K562 (cell line): ENCODE data around the gene HOMEZ. TPM values are rescaled to one million over a fixed set of nuclear protein-coding genes. Genes with fewer than 3 reads are reported as not detected.
A peak's percentile ranks its signal among the peaks of the same experiment; 100 is the strongest.

Experiments
- ARID3B ChIP-seq: fragments of 250-450 bp; sonication (Bioruptor Pico); IDR thresholded peaks from 2 replicates; pipeline ENCODE4 v1.4.0; 2020; ENCODE audit warnings: borderline replicate concordance
- CHD1 ChIP-seq: fragments of 200-600 bp; sonication (generic); IDR thresholded peaks from one replicate; pipeline ENCODE4 v1.6.1; 2012; ENCODE audit warnings: mild to moderate bottlenecking, moderate library complexity, low read length, inconsistent platforms
- CUX1 ChIP-seq: fragments of 200-800 bp; sonication (Bioruptor generic); IDR thresholded peaks from 2 replicates; pipeline ENCODE4 v1.6.1; 2016; ENCODE audit warnings: missing genetic modification characterization, missing compliant biosample characterization
- HDAC8 ChIP-seq: fragments of 450-650 bp; IDR thresholded peaks from 2 replicates; pipeline ENCODE4 v1.6.1; 2016; ENCODE audit warnings: mild to moderate bottlenecking, missing genetic modification characterization, moderate library complexity, missing compliant biosample characterization
- ID3 ChIP-seq, 2 experiments: fragments of 250-450 bp in 1 of 2; fragments of 450-650 bp in 1 of 2; sonication (Bioruptor Pico) in 1 of 2; IDR thresholded peaks; 2 replicates each; pipeline versions ENCODE4 v1.6.1 to v1.8.0; 2016 to 2021; ENCODE audit warnings: mild to moderate bottlenecking in 2 of 2, moderate library complexity in 2 of 2, missing compliant biosample characterization in 1 of 2, missing genetic modification characterization in 1 of 2
- MYNN ChIP-seq, 2 experiments: sonication (generic); formaldehyde crosslinking in 1 of 2; IDR thresholded peaks; 2 replicates each; pipeline versions ENCODE4 v1.5.0 to v1.6.1; 2016 to 2020; ENCODE audit warnings: antibody characterized with exemption in 1 of 2, missing genetic modification reagents in 1 of 2
- NFRKB ChIP-seq: fragments of 450-650 bp; IDR thresholded peaks from 2 replicates; pipeline ENCODE4 v1.6.1; 2016; ENCODE audit warnings: low read depth
- PYGO2 ChIP-seq: fragments of 450-650 bp; IDR thresholded peaks from 2 replicates; pipeline ENCODE4 v1.6.1; 2016; ENCODE audit warnings: mild to moderate bottlenecking, missing genetic modification characterization, moderate library complexity, missing compliant biosample characterization
- SAFB2 ChIP-seq: fragments of 200-400 bp; formaldehyde crosslinking; IDR thresholded peaks from 2 replicates; pipeline ENCODE4 v1.6.1; 2018; ENCODE audit warnings: borderline replicate concordance, low read length, low read depth, moderate library complexity; ENCODE audit not compliant: severe bottlenecking
- SIN3B ChIP-seq: fragments of 450-650 bp; IDR thresholded peaks from 2 replicates; pipeline ENCODE4 v1.6.1; 2017; ENCODE audit warnings: low read depth, mild to moderate bottlenecking, moderate library complexity
- TAF7 ChIP-seq: fragments of 450-650 bp; IDR thresholded peaks from 2 replicates; pipeline ENCODE4 v1.6.1; 2016; ENCODE audit warnings: missing genetic modification characterization, missing compliant biosample characterization
- TBP ChIP-seq: optimal IDR thresholded peaks from 2 replicates; pipeline ENCODE3; 2011; ENCODE audit warnings: low read depth, low read length, improper control_type of control experiment
- TCF7 ChIP-seq: sonication (generic); IDR thresholded peaks from 2 replicates; pipeline ENCODE4 v1.6.1; 2016; ENCODE audit warnings: antibody characterized with exemption, borderline replicate concordance
- ZNF23 ChIP-seq: fragments of 250-450 bp; sonication (Bioruptor Pico); IDR thresholded peaks from 2 replicates; pipeline ENCODE4 v1.4.0; 2020; ENCODE audit warnings: mild to moderate bottlenecking
- ZNF655 ChIP-seq: fragments of 250-450 bp; sonication (Bioruptor Pico); IDR thresholded peaks from 2 replicates; pipeline ENCODE4 v1.5.0; 2021
- ZNF740 ChIP-seq, 3 experiments: fragments of 200-800 bp in 1 of 3; sonication (Bioruptor generic) in 1 of 3; sonication (generic) in 1 of 3; formaldehyde crosslinking in 1 of 3; IDR thresholded peaks; 2 replicates each; pipeline versions ENCODE4 v1.6.1 to v1.8.0; 2016 to 2022; ENCODE audit warnings: mild to moderate bottlenecking in 2 of 3, missing compliant biosample characterization in 2 of 3, missing genetic modification characterization in 2 of 3, missing genetic modification reagents in 1 of 3
- polyA plus RNA-seq, 8 experiments: library from polyadenylated mRNA; depleted of rRNA in 4 of 8; stranded (reverse) in 5 of 8; unstranded in 3 of 8; fragments of >200 nt; fragmentation: Nextera tagmentation in 2 of 8; fragmentation: Illumina TruSeq in 1 of 8; extraction: Ambion mirVana in 2 of 8; extraction: Trizol in 1 of 8; gene quantifications; 2 replicates each; pipeline versions ENCODE4 v1.2.1 to v1.2.3, GENCODE V29; 2011 to 2014; ENCODE audit warnings: inconsistent platforms in 1 of 8, missing spikeins in 1 of 8
- total RNA-seq, 7 experiments: library from RNA; depleted of rRNA in 6 of 7; stranded (reverse); fragments of >200 nt in 6 of 7; fragmentation: Illumina TruSeq in 2 of 7; extraction: Trizol in 2 of 7; gene quantifications; 2 replicates each; pipeline versions ENCODE4 v1.2.1 to v1.2.3, GENCODE V29; 2011 to 2021; ENCODE audit warnings: low replicate concordance in 1 of 7

HOMEZ gene
- total and polyA plus RNA-seq, 9 of the 15 experiments (the other 6 are each of a cell fraction or from before 2014, with no cell fraction given), result 3.0 to 30.2 (median 16.9) TPM

- TF ChIP-seq CUX1 (CRISPR knock-in tag) (no peak), NFRKB (no peak), CHD1 (no peak), ZNF740 (CRISPR knock-in tag; IDR thresholded peaks at IDR 0.05) (no peak), ZNF740 (tag; IDR thresholded peaks at IDR 0.05) (no peak), SAFB2 (no peak), ID3 (CRISPR knock-in tag; IDR thresholded peaks at IDR 0.05) (no peak), ID3 (tag; IDR thresholded peaks at IDR 0.05) (peak; percentile 89), PYGO2 (tag) (no peak), TAF7 (tag) (no peak), TBP (peak; percentile 72), ARID3B (CRISPR knock-in tag) (no peak), ZNF655 (no peak), TCF7 (no peak; the same call in 1 of the 2 replicates), MYNN (IDR thresholded peaks at IDR 0.05) (no peak), MYNN (CRISPR knock-in tag; IDR thresholded peaks at IDR 0.05) (no peak), ZNF23 (CRISPR knock-in tag) (no peak), SIN3B (no peak), HDAC8 (tag) (no peak; the same call in 1 of the 2 replicates)
Measured at GRCh38 chr14:23301288-23301968, 15.5 kb upstream of the HOMEZ start (continued).
